Measurements from ENCODE around the gene HOGA1. TPM values are rescaled to one million over a fixed set of nuclear protein-coding genes. Genes with fewer than 3 reads are reported as not detected.

HOGA1 gene
- total and polyA plus RNA-seq, 2 experiments from 2014 or later, result 5.8 to 6.9 TPM

DNA sequence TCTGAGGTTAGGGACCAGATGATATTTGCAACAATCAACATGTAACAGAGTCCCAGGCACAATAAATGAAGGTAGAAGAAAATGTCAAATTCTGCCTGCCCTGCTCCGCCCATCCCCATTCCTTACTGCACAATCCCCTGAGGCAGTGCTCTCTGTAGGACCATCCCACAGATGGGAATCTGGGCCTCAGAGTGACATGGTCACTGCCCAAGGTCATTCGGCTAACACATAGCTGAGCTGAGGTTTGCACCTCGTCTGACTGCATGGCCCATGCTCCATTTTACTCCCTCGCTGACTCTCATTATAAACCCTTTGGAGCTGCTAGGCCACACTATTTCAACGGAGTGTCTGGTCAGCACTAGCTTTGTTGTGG is 1.2 kb downstream of the HOGA1 start:
- H3K4me2 ChIP-seq, result no peak overlapping the region
- H3K27ac ChIP-seq, result no peak overlapping the region
- WGBS (ENCODE audit: low lambda C conversion rate, missing lambda C conversion rate), result 84% methylated on average over 5 of the region's 5 CpGs

DNA sequence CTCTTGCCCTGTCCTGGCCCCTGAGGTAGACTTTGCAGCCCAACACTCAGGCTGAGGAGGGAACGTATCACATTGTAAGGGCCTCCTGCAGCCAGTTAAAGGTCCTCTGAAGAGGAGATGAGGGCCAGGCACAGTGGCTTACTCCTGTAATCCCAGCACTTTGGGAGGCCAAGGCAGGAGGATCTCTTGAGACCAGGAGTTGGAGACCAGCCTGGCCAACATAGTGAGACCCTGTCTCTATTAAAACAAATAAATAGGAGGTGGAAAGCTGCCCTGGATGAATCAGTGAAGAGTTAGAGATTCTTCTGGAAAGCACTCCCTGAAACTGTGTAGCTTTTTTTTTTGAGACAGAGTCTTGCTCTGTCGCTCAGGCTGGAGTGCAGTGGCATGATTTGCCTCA is 3.0 kb downstream of the HOGA1 start:
- no peak for TF ChIP-seq EZH2 (IDR thresholded peaks at IDR 0.05; ENCODE audit: borderline replicate concordance)
- TF ChIP-seq, protein P1, sequence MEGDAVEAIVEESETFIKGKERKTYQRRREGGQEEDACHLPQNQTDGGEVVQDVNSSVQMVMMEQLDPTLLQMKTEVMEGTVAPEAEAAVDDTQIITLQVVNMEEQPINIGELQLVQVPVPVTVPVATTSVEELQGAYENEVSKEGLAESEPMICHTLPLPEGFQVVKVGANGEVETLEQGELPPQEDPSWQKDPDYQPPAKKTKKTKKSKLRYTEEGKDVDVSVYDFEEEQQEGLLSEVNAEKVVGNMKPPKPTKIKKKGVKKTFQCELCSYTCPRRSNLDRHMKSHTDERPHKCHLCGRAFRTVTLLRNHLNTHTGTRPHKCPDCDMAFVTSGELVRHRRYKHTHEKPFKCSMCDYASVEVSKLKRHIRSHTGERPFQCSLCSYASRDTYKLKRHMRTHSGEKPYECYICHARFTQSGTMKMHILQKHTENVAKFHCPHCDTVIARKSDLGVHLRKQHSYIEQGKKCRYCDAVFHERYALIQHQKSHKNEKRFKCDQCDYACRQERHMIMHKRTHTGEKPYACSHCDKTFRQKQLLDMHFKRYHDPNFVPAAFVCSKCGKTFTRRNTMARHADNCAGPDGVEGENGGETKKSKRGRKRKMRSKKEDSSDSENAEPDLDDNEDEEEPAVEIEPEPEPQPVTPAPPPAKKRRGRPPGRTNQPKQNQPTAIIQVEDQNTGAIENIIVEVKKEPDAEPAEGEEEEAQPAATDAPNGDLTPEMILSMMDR (IDR thresholded peaks at IDR 0.05; ENCODE audit: poor library complexity), result no peak
- TF ChIP-seq EZH2phosphoT487 (IDR thresholded peaks at IDR 0.05; ENCODE audit: low read depth, severe bottlenecking, unreplicated experiment), result no peak
- DNase-seq (ENCODE audit: low spot score), result no peak
- peaks cover 4% of the 10 kb centered on the region for H3K4me1 ChIP-seq (ENCODE audit: insufficient read depth)
- H3K4me2 ChIP-seq, result no peak overlapping the region
- H3K27me3 ChIP-seq, result no peaks in the 10 kb centered on the region
- no peak overlapping the region for H3K4me3 ChIP-seq
- H3K36me3 ChIP-seq (replicated peaks; ENCODE audit: insufficient read depth, low read depth), result no peaks in the 10 kb centered on the region
- no peak overlapping the region for H3K27ac ChIP-seq
- no peaks in the 10 kb centered on the region for H3K9me3 ChIP-seq (ENCODE audit: low read depth)
- H2AFZ ChIP-seq, result no peak overlapping the region
- no peaks in the 10 kb centered on the region for H4K20me1 ChIP-seq (ENCODE audit: insufficient read depth, poor library complexity, severe bottlenecking)
- WGBS (ENCODE audit: low lambda C conversion rate, missing lambda C conversion rate), result 89% methylated on average over 2 of the region's 2 CpGs
- H3K79me2 ChIP-seq, result no peaks in the 10 kb centered on the region
- H3K9me2 ChIP-seq (replicated peaks; ENCODE audit: insufficient read depth), result no peaks in the 10 kb centered on the region

More for the DNA sequence above, 1.2 kb downstream of the HOGA1 start:
- TF ChIP-seq EZH2 (IDR thresholded peaks at IDR 0.05; ENCODE audit: borderline replicate concordance) (no peak), EZH2phosphoT487 (IDR thresholded peaks at IDR 0.05; ENCODE audit: low read depth, severe bottlenecking, unreplicated experiment) (no peak)
- TF ChIP-seq, protein P1 (IDR thresholded peaks at IDR 0.05; ENCODE audit: poor library complexity), result no peak
- Histone ChIP-seq H2AFZ (no peak overlapping the region), H3K9me2 (replicated peaks; ENCODE audit: insufficient read depth) (no peaks in the 10 kb centered on the region), H3K4me3 (no peak overlapping the region), H3K4me1 (ENCODE audit: insufficient read depth) (peaks cover 4% of the 10 kb centered on the region), H3K36me3 (replicated peaks; ENCODE audit: insufficient read depth, low read depth) (no peaks in the 10 kb centered on the region), H3K27me3 (no peaks in the 10 kb centered on the region), H3K9me3 (ENCODE audit: low read depth) (no peaks in the 10 kb centered on the region), H3K79me2 (no peaks in the 10 kb centered on the region), H4K20me1 (ENCODE audit: insufficient read depth, poor library complexity, severe bottlenecking) (no peaks in the 10 kb centered on the region)
- DNase-seq (ENCODE audit: low spot score), result no peak

DNA sequence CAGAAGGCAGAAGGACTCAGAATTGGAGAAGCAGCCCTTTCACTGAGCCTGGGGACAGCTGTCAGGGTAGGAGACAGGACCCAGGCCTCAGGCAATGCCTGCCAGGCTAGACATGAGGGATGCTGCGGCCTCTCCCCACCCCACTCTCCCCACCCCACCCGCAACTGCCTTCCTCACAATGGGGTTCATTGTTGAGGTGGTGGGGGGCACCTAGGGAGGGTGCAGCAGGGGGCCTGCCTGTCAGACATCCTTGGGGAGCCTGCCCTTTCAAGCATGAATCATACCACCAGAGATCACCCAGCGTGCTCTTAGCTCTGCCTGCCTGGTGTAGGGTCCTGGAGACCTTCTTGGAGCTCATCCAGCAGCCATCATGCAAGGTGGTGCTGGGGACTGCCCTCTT is 5.3 kb downstream of the HOGA1 start, which contains the start of gene C10orf62:
Gene C10orf62, plus strand, starts transcription at position 243 of the 400 bp plus-strand sequence. CDS start 177 bp downstream, outside the sequence.
- Histone ChIP-seq H3K27ac (no peak within 1 kb of the TSS), H4K20me1 (ENCODE audit: insufficient read depth, poor library complexity, severe bottlenecking) (no peaks in the 10 kb centered on the region), H3K4me1 (ENCODE audit: insufficient read depth) (no peaks in the 10 kb centered on the region), H3K9me2 (replicated peaks; ENCODE audit: insufficient read depth) (no peaks in the 10 kb centered on the region), H3K4me2 (no peak within 1 kb of the TSS), H2AFZ (no peak within 1 kb of the TSS), H3K36me3 (replicated peaks; ENCODE audit: insufficient read depth, low read depth) (no peaks in the 10 kb centered on the region), H3K27me3 (no peaks in the 10 kb centered on the region), H3K9me3 (ENCODE audit: low read depth) (no peaks in the 10 kb centered on the region), H3K4me3 (no peak within 1 kb of the TSS), H3K79me2 (no peaks in the 10 kb centered on the region)
- DNase-seq (ENCODE audit: low spot score), result no peak
- TF ChIP-seq, protein P1 (IDR thresholded peaks at IDR 0.05; ENCODE audit: poor library complexity), result no peak
- TF ChIP-seq EZH2phosphoT487 (IDR thresholded peaks at IDR 0.05; ENCODE audit: low read depth, severe bottlenecking, unreplicated experiment) (no peak), EZH2 (IDR thresholded peaks at IDR 0.05; ENCODE audit: borderline replicate concordance) (no peak)
- WGBS (ENCODE audit: low lambda C conversion rate, missing lambda C conversion rate), result 88% methylated on average over 3 of the region's 3 CpGs

All from hepatocyte (in vitro differentiated cells).